ENCODE measurements around the gene PRUNE2.

DNA sequence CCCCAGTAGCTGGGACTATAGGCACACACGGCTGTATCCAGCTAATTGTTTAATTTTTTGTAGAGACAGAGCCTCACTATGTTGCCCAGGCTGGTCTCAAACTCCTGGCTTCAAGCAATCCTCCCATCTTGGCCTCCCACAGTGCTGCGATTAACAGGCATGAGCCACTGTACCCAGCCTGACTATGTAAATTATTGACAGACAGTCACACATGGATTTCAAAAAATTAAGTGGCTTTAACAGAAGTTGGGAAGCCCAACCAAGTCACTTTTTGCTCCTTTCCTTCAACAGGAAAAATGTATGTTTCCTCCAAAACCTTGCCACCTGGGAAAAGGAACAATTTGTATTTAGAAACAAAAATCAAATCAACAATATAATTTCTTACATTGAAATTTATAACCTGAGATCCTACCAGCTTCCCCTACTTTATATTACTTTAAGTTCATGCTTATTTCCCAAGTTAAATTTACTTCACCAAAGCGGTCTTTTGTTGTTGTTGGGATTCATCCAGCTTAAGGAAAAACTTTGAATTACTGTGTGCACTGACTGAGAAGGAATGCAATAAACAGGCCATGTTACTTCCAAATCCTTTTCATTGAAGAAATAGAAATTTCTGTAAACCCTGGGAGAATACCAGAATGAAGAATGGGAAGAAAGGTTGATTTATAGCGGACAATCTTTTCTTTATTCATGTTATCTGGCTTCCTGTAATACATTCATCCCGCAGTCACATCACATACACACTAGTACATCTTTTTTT, 133.0 kb downstream of the PRUNE2 start:
- TF ChIP-seq, protein P1, sequence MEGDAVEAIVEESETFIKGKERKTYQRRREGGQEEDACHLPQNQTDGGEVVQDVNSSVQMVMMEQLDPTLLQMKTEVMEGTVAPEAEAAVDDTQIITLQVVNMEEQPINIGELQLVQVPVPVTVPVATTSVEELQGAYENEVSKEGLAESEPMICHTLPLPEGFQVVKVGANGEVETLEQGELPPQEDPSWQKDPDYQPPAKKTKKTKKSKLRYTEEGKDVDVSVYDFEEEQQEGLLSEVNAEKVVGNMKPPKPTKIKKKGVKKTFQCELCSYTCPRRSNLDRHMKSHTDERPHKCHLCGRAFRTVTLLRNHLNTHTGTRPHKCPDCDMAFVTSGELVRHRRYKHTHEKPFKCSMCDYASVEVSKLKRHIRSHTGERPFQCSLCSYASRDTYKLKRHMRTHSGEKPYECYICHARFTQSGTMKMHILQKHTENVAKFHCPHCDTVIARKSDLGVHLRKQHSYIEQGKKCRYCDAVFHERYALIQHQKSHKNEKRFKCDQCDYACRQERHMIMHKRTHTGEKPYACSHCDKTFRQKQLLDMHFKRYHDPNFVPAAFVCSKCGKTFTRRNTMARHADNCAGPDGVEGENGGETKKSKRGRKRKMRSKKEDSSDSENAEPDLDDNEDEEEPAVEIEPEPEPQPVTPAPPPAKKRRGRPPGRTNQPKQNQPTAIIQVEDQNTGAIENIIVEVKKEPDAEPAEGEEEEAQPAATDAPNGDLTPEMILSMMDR (IDR thresholded peaks at IDR 0.05): no peak
- no peak for TF ChIP-seq POLR2A (IDR thresholded peaks at IDR 0.05)

Measured in lower leg skin (tissue), 3 donors.